K562 (cell line): ENCODE measurements around the gene ATAD2B.

Experiments
- BRCA1 ChIP-seq, 2 experiments: fragments of 450-650 bp in 1 of 2; sonication (generic) in 1 of 2; formaldehyde crosslinking in 1 of 2; IDR thresholded peaks; 2 replicates each; pipeline versions ENCODE4 v1.5.0 to v1.6.1; 2017 to 2020; ENCODE audit warnings: mild to moderate bottlenecking in 1 of 2, missing genetic modification reagents in 1 of 2
- ESRRB ChIP-seq: fragments of 250-450 bp; sonication (Bioruptor Pico); IDR thresholded peaks from 2 replicates; pipeline ENCODE4 v1.5.0; 2020; ENCODE audit warnings: mild to moderate bottlenecking, moderate library complexity, borderline replicate concordance
- HDGF ChIP-seq: fragments of 450-650 bp; IDR thresholded peaks from 2 replicates; pipeline ENCODE4 v1.6.1; 2016

DNA sequence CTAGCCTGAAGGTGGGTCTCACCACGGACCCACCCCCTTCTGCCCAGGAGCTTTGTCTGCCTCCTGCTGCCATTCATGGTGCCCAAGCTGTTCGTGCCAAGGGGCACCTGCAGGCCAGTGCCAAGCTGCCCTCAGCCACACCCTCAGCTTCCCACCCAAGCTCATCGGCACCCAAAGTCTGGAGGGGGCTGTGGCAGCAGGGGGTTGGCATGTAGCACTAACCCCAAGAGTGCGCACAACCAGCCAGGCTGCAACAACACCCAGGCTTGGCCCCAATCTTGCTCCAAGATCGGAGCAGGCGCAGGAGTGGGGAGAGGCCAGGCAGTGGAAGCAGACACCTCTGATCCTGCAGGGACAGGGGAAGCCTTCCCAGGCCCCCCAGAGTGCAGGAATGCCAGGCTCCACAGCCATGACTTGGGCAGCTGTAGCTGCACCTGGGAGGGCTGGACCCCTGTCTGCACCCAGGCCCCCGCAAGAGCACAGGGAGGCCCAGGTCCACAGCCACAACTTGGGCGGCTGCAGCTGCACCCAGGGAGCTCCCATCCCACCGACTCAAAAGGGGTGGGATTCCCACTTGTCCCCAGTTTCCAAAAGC lies 89.9 kb downstream of the ATAD2B start:
- no peak for TF ChIP-seq BRCA1 (IDR thresholded peaks at IDR 0.05)
- no peak for TF ChIP-seq BRCA1 (CRISPR knock-in tag; IDR thresholded peaks at IDR 0.05)
- no peak for TF ChIP-seq ESRRB
- no peak for TF ChIP-seq HDGF
